CD4-positive, alpha-beta T cell treated with Interleukin-17A for 1 hour (primary cell): Measurements from ENCODE around the gene HHEX.
A peak's percentile ranks its signal among the peaks of the same experiment; 100 is the strongest.
"Not testable (repeated sequence)": the region's sequence is repeated elsewhere in the genome, so short reads cannot be mapped to it uniquely, and the experiment has no call there.

Source experiments
- DNase-seq: peaks from one replicate; pipeline ENCODE4 v3.0.0-alpha.2; 2020

The HHEX gene

GRCh38 chr10:92689663-92690210, at the start of gene HHEX:
Gene HHEX (plus strand): TSS chr10:92689955. CDS start chr10:92689987, 32 bp downstream.
- peak; percentile 48 for DNase-seq

DNA sequence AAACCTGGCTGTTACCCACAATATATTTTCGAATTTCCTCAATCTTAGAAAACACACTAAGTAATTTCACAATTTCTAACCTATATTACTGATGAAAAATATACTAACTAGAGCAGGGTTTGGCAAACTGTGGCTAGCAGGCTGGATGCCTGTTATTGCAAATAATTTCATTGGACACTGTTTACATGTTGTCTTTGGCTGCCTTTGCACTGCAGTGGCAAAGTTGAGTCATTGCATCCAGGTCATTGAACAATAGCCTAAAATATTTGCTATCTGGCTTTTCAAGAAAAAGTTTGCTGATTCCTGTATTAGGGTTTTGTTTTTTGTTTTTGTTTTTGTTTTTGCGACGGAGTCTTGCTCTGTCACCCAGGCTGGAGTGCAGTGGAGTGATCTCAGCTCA, 49.6 kb upstream of the HHEX start:
- no peak for DNase-seq

GRCh38 chr10:92641492-92641891, 48.3 kb upstream of the HHEX start:
- DNase-seq, result no peak

GRCh38 chr10:92644921-92645320, 44.8 kb upstream of the HHEX start:
- no peak for DNase-seq

DNA sequence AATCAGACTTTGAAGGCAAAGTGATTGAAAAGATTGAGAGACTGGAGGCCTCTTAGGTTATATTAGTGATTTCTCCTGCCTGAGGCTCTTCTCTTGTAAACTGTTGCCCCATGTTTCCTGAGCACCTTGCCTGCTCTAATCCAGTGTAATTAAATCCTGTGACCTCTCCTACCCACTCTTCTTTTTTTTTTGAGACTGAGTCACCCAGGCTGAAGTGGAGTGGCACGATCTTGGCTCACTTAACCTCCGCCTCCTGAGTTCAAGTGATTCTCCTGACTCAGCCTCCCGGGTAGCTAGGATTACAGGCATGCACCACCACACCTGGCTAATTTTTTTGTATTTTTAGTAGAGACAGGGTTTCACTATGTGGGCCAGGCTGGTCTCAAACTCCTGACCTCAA, 38.9 kb upstream of the HHEX start:
- DNase-seq, result not testable (repeated sequence)

- DNase-seq, result no peak
Measured at GRCh38 chr10:92655426-92655825, 34.3 kb upstream of the HHEX start.

GRCh38 chr10:92656266-92656961, 33.3 kb upstream of the HHEX start:
- DNase-seq, result no peak

- DNase-seq, result no peak
Measured at GRCh38 chr10:92657024-92657423, 32.7 kb upstream of the HHEX start.

DNA sequence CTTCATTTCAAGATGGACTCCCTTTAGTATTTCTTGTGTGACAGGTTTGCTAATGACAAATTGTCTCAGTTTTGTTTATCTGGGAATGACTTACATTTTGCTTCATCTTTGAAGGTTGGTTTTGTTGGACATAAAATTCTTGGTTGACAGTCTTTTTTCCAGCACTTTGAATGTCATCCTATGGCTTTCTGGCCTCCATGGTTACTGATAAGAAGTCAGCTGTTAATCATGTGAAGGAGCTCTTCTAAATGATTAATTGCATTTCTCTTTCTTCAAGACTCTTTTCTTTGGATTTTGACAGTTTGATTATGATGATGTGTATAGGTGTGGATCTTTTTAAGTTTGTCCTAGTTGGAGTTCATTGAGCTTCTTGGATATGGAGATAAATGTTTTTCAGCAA, 26.9 kb upstream of the HHEX start:
- no peak for DNase-seq

- no peak for DNase-seq
Measured at GRCh38 chr10:92664322-92664721, 25.4 kb upstream of the HHEX start.

- no peak for DNase-seq
Measured at GRCh38 chr10:92667078-92667477, 22.7 kb upstream of the HHEX start.

- no peak for DNase-seq
Measured at GRCh38 chr10:92677708-92678107, 12.0 kb upstream of the HHEX start.

- DNase-seq, result no peak
Measured at GRCh38 chr10:92678206-92678605, 11.5 kb upstream of the HHEX start.

DNA sequence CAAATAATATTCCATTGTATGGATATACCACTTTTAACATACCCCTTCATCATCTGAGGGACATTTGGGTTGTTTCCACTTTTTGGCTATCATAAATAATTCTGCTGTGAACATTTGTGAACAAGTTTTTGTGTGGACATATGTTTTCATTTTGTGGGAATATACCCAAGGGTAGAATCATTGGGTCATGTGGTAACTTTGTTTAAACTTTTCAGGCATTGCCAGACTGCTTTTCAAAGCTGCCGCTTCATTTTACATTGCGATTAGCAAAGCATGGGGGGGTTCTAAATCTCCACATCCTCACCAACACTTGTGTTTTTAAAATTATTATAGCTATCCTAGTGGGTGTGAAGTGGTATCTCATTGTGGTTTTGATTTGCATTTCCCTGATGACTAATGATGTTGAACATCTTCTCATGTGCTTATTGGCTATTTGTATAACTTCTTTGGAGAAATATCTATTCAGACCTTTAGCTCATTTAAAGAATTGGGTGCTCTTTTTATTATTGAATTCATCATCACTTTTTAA, 8.4 kb upstream of the HHEX start:
- DNase-seq, result no peak

GRCh38 chr10:92688573-92688926, 1.2 kb upstream of the HHEX start:
- DNase-seq, result no peak

DNA sequence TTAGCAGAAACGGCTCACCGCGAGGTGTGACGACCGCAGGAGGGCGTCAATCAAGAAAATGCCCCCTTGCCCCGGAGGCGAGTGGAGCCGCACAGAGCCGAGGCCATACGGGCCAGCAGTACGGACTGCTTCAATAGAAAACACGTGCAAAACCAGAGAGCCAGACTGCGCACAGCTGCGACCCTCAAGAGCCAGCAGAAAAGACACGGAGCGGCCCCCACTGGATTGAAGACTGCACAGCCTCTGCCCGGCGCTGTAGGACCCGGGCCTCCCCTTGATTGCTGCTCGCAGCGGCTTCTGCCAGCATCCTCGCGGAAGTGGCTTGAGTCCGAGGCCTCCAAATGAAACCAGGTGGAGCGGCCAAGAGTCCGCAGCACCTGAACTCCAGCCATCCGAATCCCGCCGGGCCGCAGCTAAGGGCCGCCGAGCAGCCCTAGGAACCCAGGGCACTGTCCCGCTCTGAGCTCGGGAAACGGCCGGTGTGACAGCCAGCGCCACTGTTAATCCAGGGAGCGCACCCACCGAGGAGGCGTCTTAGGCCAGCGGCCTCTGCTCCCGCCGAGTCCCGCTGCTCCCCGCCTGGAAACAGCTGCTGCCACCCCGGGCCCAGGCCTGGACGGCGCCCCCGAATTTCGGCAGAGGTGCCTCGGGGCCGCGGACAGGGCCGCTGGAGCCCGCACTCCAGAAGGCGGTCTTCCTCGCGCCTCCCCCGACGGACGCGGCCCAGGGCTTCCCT, 660 bp upstream of the HHEX start:
- DNase-seq, result no peak

DNA sequence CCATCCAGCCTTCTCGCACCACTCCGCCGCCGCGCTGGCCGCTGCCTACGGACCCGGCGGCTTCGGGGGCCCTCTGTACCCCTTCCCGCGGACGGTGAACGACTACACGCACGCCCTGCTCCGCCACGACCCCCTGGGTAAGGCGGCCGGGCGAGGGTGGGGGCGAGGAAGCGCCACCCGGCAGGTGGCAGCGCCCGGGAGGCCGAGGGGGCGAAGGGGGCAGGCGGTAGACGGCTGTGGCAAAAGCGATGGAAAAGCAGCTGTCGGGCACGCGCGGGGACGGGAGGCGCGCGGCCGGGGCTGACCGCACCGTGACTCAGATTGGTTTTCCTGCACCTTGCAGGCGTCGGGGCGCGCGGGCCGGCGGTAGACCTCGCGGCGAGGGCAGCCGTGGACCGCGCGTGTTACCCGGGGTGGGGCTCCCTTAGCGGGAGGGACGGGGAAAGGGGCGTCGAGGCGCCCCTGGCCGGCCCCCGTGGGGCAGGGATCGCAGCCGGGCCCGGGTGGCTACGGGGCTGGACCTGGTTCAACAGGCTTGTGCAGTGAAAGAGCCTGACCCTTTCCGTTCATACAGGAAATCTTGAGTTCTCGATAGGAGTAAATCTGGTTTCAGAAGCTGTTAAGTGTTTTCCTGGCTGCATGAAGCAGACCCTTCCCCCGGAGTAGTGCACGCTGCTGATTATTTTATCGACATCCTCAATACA, 608 bp downstream of the HHEX start:
- peak; percentile 52 for DNase-seq

DNA sequence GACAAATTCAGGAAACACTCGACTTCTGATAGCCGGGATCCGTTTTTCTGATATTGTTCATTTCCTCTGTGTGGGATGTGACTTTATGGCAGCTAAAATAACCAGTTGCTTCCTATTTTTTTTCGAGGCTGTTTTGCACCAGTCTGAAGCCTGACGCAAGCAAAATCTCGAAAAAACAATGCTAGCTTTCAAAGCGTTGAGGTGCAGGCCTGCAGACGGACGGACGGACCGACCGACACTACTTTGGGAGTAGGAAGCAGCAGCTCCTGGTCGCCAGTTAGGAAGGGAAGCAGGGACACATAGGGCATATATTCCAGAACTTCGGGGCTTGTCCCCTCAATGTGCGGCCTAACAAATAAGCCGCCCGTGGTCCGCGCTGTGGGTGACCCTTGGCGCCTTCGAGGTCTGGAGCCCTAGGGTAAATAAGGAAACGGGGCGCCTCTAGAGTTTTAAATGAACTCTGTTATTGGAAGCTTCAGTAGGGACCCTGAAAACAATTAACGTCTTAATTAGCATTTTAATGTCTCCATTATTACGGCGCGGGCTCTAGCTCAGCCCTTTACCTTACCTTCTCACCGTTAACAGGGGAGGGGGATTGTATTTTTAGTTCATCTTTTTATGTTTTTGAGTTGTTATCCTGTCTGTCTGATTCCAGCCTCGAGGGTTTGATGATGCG, 1.3 kb downstream of the HHEX start:
- DNase-seq, result no peak

DNA sequence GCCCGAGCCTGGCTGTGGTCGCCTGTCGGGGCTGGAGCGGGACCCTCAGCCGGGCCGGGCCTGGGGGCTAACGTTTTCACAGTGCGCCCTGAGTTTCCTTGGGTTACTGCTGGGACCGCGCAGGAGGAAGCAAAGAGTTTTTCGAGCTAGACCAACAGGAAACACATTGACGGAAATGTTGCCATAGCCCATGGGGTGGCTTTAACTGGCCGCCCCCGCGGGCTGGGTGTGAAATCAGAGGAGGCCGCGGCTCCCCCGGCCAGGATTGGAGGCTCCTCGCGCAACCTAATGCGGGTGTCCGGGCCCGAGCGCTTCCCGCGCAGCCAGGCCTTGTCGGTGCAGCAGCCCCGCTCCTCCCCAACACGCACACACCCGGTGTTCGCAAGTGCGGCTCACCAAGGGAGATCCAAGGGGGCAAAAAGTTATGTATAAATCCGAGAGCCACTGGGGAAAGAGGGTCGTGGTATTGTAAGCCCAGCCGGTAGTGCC, 1.9 kb downstream of the HHEX start:
- no peak for DNase-seq

DNA sequence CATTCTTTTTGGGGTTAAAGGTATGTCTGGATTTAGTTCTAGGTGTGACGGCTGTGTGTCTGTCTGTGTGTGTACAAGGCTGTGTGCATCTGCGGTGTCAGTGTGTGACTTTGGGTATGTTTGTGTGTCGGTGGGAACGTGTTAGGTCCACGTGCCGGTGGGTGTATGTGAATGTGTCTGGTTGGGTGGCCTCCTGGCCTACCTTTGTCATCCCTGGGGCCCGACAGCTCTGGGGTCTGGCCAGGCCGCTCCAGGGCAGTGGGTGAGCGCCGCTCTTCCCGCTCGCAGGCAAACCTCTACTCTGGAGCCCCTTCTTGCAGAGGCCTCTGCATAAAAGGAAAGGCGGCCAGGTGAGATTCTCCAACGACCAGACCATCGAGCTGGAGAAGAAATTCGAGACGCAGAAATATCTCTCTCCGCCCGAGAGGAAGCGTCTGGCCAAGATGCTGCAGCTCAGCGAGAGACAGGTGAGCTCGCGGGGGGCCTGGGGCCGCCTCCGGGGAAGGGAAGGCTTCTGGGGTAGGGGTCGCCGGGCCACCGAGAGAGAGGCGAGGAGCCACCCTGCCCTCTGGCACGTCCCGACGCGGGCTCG, 2.4 kb downstream of the HHEX start:
- DNase-seq, result no peak

DNA sequence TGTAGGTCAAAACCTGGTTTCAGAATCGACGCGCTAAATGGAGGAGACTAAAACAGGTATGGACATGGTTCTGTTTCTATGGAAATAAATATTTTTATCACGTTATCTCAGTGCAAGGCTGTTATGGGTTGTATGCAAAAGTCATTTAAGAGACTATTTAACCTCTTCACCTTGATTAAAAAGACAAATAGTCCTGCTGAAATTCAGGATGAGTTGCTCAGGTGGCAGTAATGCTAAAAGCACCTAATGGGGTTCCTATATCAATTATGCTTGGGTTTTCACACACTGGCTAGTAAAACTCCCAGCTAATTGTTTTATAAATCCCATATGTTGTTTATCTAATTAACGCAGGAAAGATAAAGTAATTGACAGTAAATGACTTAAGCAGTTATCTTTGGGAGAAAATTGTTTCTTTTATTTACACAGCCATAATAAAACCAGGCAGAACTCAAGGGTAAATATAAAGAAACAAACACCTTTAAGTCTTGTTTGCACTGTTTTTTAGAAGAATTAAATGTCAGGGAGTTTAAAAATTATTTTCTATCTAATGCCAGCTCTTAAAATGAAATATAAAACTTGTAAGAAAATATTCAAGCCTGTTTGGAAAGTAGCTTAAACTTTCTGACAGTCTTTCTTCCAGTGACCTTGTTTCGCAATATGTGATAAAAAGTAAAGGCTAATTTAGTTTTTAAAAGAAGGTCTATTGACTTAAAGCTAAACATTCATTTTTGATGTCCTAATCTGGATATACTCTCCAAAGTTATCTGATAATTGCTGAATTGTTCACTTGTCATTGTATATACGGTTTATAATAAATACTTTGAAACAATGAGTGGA, 3.2 kb downstream of the HHEX start:
- DNase-seq, result no peak

- DNase-seq, result no peak
Measured at GRCh38 chr10:92693534-92693893, 3.8 kb downstream of the HHEX start.
